Keratinocyte (primary cell): ENCODE results near the gene RELL1. TPM values are rescaled to one million over a fixed set of nuclear protein-coding genes. Genes with fewer than 3 reads are reported as not detected.

ENCODE experiments used
- DNase-seq: peaks from one replicate; pipeline ENCODE4 v3.0.0-alpha.2; 2011; ENCODE audit warnings: low read depth, missing footprints, low spot score
- FAIRE-seq: peaks from 2 replicates; lab custom pipeline; 2011; peaks lifted over from hg19 to GRCh38; lab: Jason Lieb, UNC
- H2AFZ ChIP-seq: 2 replicates; pipeline ENCODE4 v1.6.0; 2012; ENCODE audit warnings: low read length, control low read depth, inconsistent platforms; ENCODE audit not compliant: control insufficient read depth
- H3K27ac ChIP-seq: 2 replicates; pipeline ENCODE4 v1.5.1; 2011; ENCODE audit warnings: low read length; ENCODE audit not compliant: control insufficient read depth, insufficient read depth
- H3K27me3 ChIP-seq: 3 replicates; pipeline ENCODE4 v1.6.0; 2011; ENCODE audit warnings: low read length; ENCODE audit not compliant: control insufficient read depth, insufficient read depth; ENCODE audit errors: extremely low read depth
- H3K36me3 ChIP-seq, 2 experiments: 2 replicates in 1 of 2; 3 replicates in 1 of 2; pipeline ENCODE4 v1.5.1; 2011; ENCODE audit warnings: low read length in 2 of 2, mild to moderate bottlenecking in 1 of 2; ENCODE audit not compliant: control insufficient read depth in 2 of 2, insufficient read depth in 2 of 2; ENCODE audit errors: extremely low read depth in 1 of 2
- H3K4me1 ChIP-seq: 3 replicates; pipeline ENCODE4 v1.5.1; 2011; ENCODE audit warnings: low read length; ENCODE audit not compliant: control insufficient read depth, insufficient read depth; ENCODE audit errors: extremely low read depth
- H3K4me2 ChIP-seq: 3 replicates; pipeline ENCODE4 v1.6.0; 2011; ENCODE audit warnings: low read depth, low read length; ENCODE audit not compliant: control insufficient read depth, insufficient read depth; ENCODE audit errors: extremely low read depth
- H3K4me3 ChIP-seq, 3 experiments: fragments of 200-600 bp in 1 of 3; sonication (generic) in 1 of 3; 2 replicates in 2 of 3; 3 replicates in 1 of 3; pipeline ENCODE4 v1.5.1; 2011 to 2016; ENCODE audit warnings: low read length in 3 of 3, mild to moderate bottlenecking in 3 of 3, control low read depth in 2 of 3, inconsistent platforms in 1 of 3, low read depth in 1 of 3, mixed read lengths in 1 of 3, mixed run types in 1 of 3, moderate library complexity in 1 of 3; ENCODE audit not compliant: control insufficient read depth in 2 of 3, insufficient read depth in 2 of 3; ENCODE audit errors: extremely low read depth in 1 of 3
- H3K79me2 ChIP-seq: 2 replicates; pipeline ENCODE4 v1.6.0; 2012; ENCODE audit warnings: low read length; ENCODE audit not compliant: control insufficient read depth, insufficient read depth
- H3K9ac ChIP-seq: 3 replicates; pipeline ENCODE4 v1.6.0; 2011; ENCODE audit warnings: low read length; ENCODE audit not compliant: control insufficient read depth, insufficient read depth; ENCODE audit errors: extremely low read depth
- H3K9me1 ChIP-seq: 3 replicates; pipeline ENCODE4 v1.6.0; 2011; ENCODE audit warnings: low read length; ENCODE audit not compliant: control insufficient read depth, insufficient read depth; ENCODE audit errors: extremely low read depth
- H3K9me3 ChIP-seq: 2 replicates; pipeline ENCODE4 v1.5.1; 2012; ENCODE audit warnings: low read depth, low read length; ENCODE audit not compliant: control insufficient read depth
- H4K20me1 ChIP-seq: 3 replicates; pipeline ENCODE4 v1.6.0; 2011; ENCODE audit warnings: low read length; ENCODE audit not compliant: control insufficient read depth, insufficient read depth; ENCODE audit errors: extremely low read depth
- CTCF ChIP-seq, 3 experiments: IDR thresholded peaks in 1 of 3; conservative IDR thresholded peaks in 1 of 3; optimal IDR thresholded peaks in 1 of 3; 2 replicates in 2 of 3; 3 replicates in 1 of 3; pipeline versions ENCODE3 to v1.5.1; 2011; ENCODE audit warnings: low read length in 3 of 3, mild to moderate bottlenecking in 3 of 3, moderate library complexity in 2 of 3, control low read depth in 1 of 3, inconsistent platforms in 1 of 3; ENCODE audit not compliant: insufficient read depth in 2 of 3; ENCODE audit errors: extremely low read depth in 1 of 3
- EZH2 ChIP-seq: IDR thresholded peaks from one replicate; pipeline ENCODE4 v1.6.1; 2012; ENCODE audit warnings: inconsistent platforms, mild to moderate bottlenecking, low read length, moderate library complexity
- dilution Hi-C: fragments of 300-500 bp; cut with MboI; formaldehyde crosslinking; loops from one replicate; pipeline ENCODE4 v1.7.0; 2020; ENCODE audit warnings: low sequenced_read_pairs; ENCODE audit not compliant: extremely low pct_ligation_motif_present
- polyA plus RNA-seq, 5 experiments: library from polyadenylated mRNA; depleted of rRNA in 3 of 5; stranded (reverse) in 3 of 5; stranded (forward) in 1 of 5; unstranded in 1 of 5; fragments of >200 nt; gene quantifications; 1 replicate in 1 of 5; 2 replicates in 3 of 5; 3 replicates in 1 of 5; pipeline versions ENCODE4 v1.2.1 to v1.2.3, GENCODE V29; 2011 to 2012; ENCODE audit warnings: missing spikeins in 2 of 5, low read depth in 1 of 5, low replicate concordance in 1 of 5

The RELL1 gene
- polyA plus RNA-seq, 1 donor (not counting 4 experiments of a cell fraction or from before 2014, with no cell fraction given), result 9.3 TPM

GRCh38 chr4:37659696-37660095 lies 26.5 kb downstream of the RELL1 start:
- Histone ChIP-seq H3K9me3 (peaks cover 2% of the 10 kb centered on the region), H3K4me2 (no peak overlapping the region), H3K4me1 (peaks cover 12% of the 10 kb centered on the region), H3K9me1 (no peaks in the 10 kb centered on the region), H3K27ac (no peak overlapping the region), H3K27me3 (no peaks in the 10 kb centered on the region), H4K20me1 (no peaks in the 10 kb centered on the region), H3K9ac (no peak overlapping the region), H3K36me3 (peaks cover 0 to 3% of the 10 kb centered on the region in 2 experiments), H2AFZ (no peak overlapping the region), H3K79me2 (peaks cover 20% of the 10 kb centered on the region), H3K4me3 (no peak overlapping the region)
- dilution Hi-C loops, result no loop called here
- DNase-seq, result no peak
- FAIRE-seq, result no peak
- no peak for TF ChIP-seq CTCF (optimal IDR thresholded peaks at IDR 0.05 in 1 of 3, IDR thresholded peaks at IDR 0.05 in 1 of 3, conservative IDR thresholded peaks at IDR 0.05 in 1 of 3; ENCODE audit: extremely low read depth in 1 of 3, insufficient read depth in 2 of 3, low read length in 3 of 3)
- TF ChIP-seq EZH2, result no peak

- H3K36me3 ChIP-seq, result peaks cover 0 to 3% of the 10 kb centered on the region in 2 experiments
- dilution Hi-C loops, result no loop called here
- no peaks in the 10 kb centered on the region for H3K27me3 ChIP-seq
- peaks cover 23% of the 10 kb centered on the region for H3K4me1 ChIP-seq
- H3K4me3 ChIP-seq, result no peak overlapping the region
- H3K9ac ChIP-seq, result no peak overlapping the region
- H3K9me3 ChIP-seq, result peaks cover 2% of the 10 kb centered on the region
- no peak for TF ChIP-seq CTCF (optimal IDR thresholded peaks at IDR 0.05 in 1 of 3, IDR thresholded peaks at IDR 0.05 in 1 of 3, conservative IDR thresholded peaks at IDR 0.05 in 1 of 3; ENCODE audit: extremely low read depth in 1 of 3, insufficient read depth in 2 of 3, low read length in 3 of 3)
- TF ChIP-seq EZH2, result no peak
- no peak overlapping the region for H3K4me2 ChIP-seq
- no peaks in the 10 kb centered on the region for H3K9me1 ChIP-seq
- H4K20me1 ChIP-seq, result no peaks in the 10 kb centered on the region
- H2AFZ ChIP-seq, result no peak overlapping the region
- DNase-seq, result no peak
- peaks cover 20% of the 10 kb centered on the region for H3K79me2 ChIP-seq
- no peak overlapping the region for H3K27ac ChIP-seq
- no peak for FAIRE-seq
Measured at GRCh38 chr4:37656649-37657048, 29.5 kb downstream of the RELL1 start.
